K562 (cell line): Measurements from ENCODE around the gene IL33. TPM values are rescaled to one million over a fixed set of nuclear protein-coding genes. Genes with fewer than 3 reads are reported as not detected.

Experiments
- ATAC-seq: fragments of 200-7000 bp; cut with Tn5 transposase; 3 replicates; pipeline ENCODE4 v1.9.1; 2020; ENCODE audit warnings: moderate library complexity
- BruUV-seq: library from RNA; stranded (reverse); fragments of 400-500 nt; replicated peaks from 2 replicates; lab custom pipeline; 2021; lab: Mats Ljungman, UMichigan
- CTCF ChIA-PET: fragments of 300-600 bp; formaldehyde crosslinking; extraction: SDS; loops from one replicate; lab custom pipeline; 2021; ENCODE audit warnings: low intra/inter-chr PET ratio; lab: Yijun Ruan, JAX
- POLR2A ChIA-PET: fragments of 300-600, 350-650 bp; sonication (Branson Sonifier 250); formaldehyde crosslinking; extraction: SDS; loops from one replicate; lab custom pipeline; 2021; ENCODE audit warnings: antibody characterized with exemption, inconsistent platforms; lab: Yijun Ruan, JAX
- DNase-seq, 4 experiments: peaks; one replicate each; pipeline versions ENCODE4 v3.0.0 to v3.0.0-alpha.2; 2011 to 2018; ENCODE audit warnings: low spot score in 3 of 4, mixed read lengths in 3 of 4; ENCODE audit errors: extremely low read depth in 1 of 4
- FAIRE-seq: peaks from 2 replicates; lab custom pipeline; 2011; peaks lifted over from hg19 to GRCh38; lab: Jason Lieb, UNC
- H2AFZ ChIP-seq: 2 replicates; pipeline ENCODE4 v1.6.0; 2011; ENCODE audit warnings: low read depth, low read length, control low read depth, inconsistent platforms
- H3K27ac ChIP-seq: fragments of 200-600 bp; 3 replicates; pipeline ENCODE4 v1.8.0; 2011; ENCODE audit warnings: low read depth, mild to moderate bottlenecking, control low read depth, inconsistent platforms, low read length, moderate library complexity, mixed read lengths; ENCODE audit errors: extremely low read depth
- H3K27me3 ChIP-seq, 2 experiments: fragments of 300-600 bp in 1 of 2; 2 replicates in 1 of 2; 3 replicates in 1 of 2; pipeline versions ENCODE4 v1.6.0 to v1.8.0; 2011; ENCODE audit warnings: inconsistent platforms in 2 of 2, low read length in 2 of 2, mild to moderate bottlenecking in 1 of 2, mixed read lengths in 1 of 2, moderate library complexity in 1 of 2; ENCODE audit not compliant: control insufficient read depth in 2 of 2, insufficient read depth in 2 of 2
- H3K36me3 ChIP-seq: fragments of 300-600 bp; 3 replicates; pipeline ENCODE4 v1.8.0; 2011; ENCODE audit warnings: mild to moderate bottlenecking, low read length, inconsistent platforms; ENCODE audit not compliant: control insufficient read depth, insufficient read depth
- H3K4me1 ChIP-seq, 2 experiments: fragments of 200-600 bp in 1 of 2; replicated peaks in 1 of 2; 2 replicates in 1 of 2; 3 replicates in 1 of 2; pipeline versions ENCODE4 v1.5.1 to v1.8.0; 2011; ENCODE audit warnings: inconsistent platforms in 2 of 2, low read length in 2 of 2, mild to moderate bottlenecking in 1 of 2, mixed read lengths in 1 of 2, moderate library complexity in 1 of 2; ENCODE audit not compliant: control insufficient read depth in 2 of 2, insufficient read depth in 2 of 2
- H3K4me2 ChIP-seq: 2 replicates; pipeline ENCODE4 v1.6.1; 2011; ENCODE audit warnings: low read length, control low read depth, inconsistent platforms, mixed read lengths; ENCODE audit not compliant: insufficient read depth
- H3K4me3 ChIP-seq: fragments of 200-600 bp; sonication (generic), shearing (Covaris generic); 2 replicates; pipeline ENCODE4 v1.5.1; 2016; ENCODE audit warnings: control low read depth, inconsistent platforms
- H3K79me2 ChIP-seq: fragments of 200-600 bp; 3 replicates; pipeline ENCODE4 v1.8.0; 2011; ENCODE audit warnings: low read length, inconsistent platforms; ENCODE audit not compliant: control insufficient read depth, insufficient read depth
- H3K9ac ChIP-seq, 2 experiments: 2 replicates each; pipeline versions ENCODE4 v1.6.0 to v1.6.1; 2011; ENCODE audit warnings: low read depth in 2 of 2, low read length in 2 of 2, control low read depth in 1 of 2, inconsistent platforms in 1 of 2, mild to moderate bottlenecking in 1 of 2, mixed read lengths in 1 of 2; ENCODE audit not compliant: insufficient read depth in 1 of 2
- H3K9me1 ChIP-seq: one replicate; pipeline ENCODE4 v1.6.0; 2011; ENCODE audit warnings: inconsistent platforms, mild to moderate bottlenecking, low read length, moderate library complexity; ENCODE audit not compliant: control insufficient read depth, insufficient read depth
- H3K9me3 ChIP-seq: replicated peaks from 2 replicates; pipeline ENCODE4 v1.5.1; 2011; ENCODE audit warnings: low read depth, low read length, inconsistent platforms; ENCODE audit not compliant: control insufficient read depth, insufficient read depth
- H4K20me1 ChIP-seq: replicated peaks from 2 replicates; pipeline ENCODE4 v1.6.1; 2011; ENCODE audit warnings: low read length, inconsistent platforms, mixed read lengths; ENCODE audit not compliant: control insufficient read depth, insufficient read depth
- C11orf30 ChIP-seq: fragments of 450-650 bp; IDR thresholded peaks from 2 replicates; pipeline ENCODE4 v1.6.1; 2016; ENCODE audit warnings: low read depth, mild to moderate bottlenecking
- GABPA ChIP-seq: fragments of 200-800 bp; sonication (Bioruptor generic); conservative IDR thresholded peaks from 2 replicates; pipeline ENCODE4 v1.6.1; 2016; ENCODE audit warnings: low read depth, missing genetic modification characterization, missing compliant biosample characterization
- MTF1 ChIP-seq: fragments of 250-450 bp; sonication (Bioruptor Pico); IDR thresholded peaks from 2 replicates; pipeline ENCODE4 v1.9.0; 2021; ENCODE audit warnings: moderate library complexity, mild to moderate bottlenecking, inconsistent platforms, borderline replicate concordance
- RBM34 ChIP-seq: fragments of 200-400 bp; formaldehyde crosslinking; IDR thresholded peaks from 2 replicates; pipeline ENCODE4 v1.6.1; 2018; ENCODE audit warnings: low read length, borderline replicate concordance; ENCODE audit not compliant: insufficient read depth
- TGIF2 ChIP-seq: sonication (generic); formaldehyde crosslinking; IDR thresholded peaks from 2 replicates; pipeline ENCODE4 v1.8.1; 2022; ENCODE audit warnings: mild to moderate bottlenecking, missing genetic modification reagents, moderate library complexity
- ZFX ChIP-seq: sonication (generic); formaldehyde crosslinking; IDR thresholded peaks from 2 replicates; pipeline ENCODE4 v1.8.0; 2022; ENCODE audit warnings: mild to moderate bottlenecking, missing genetic modification reagents, moderate library complexity
- ZNF174 ChIP-seq: fragments of 250-450 bp; sonication (Bioruptor Pico); IDR thresholded peaks from 2 replicates; pipeline ENCODE4 v1.4.0; 2020; ENCODE audit warnings: mild to moderate bottlenecking
- ZNF217 ChIP-seq: sonication (generic); formaldehyde crosslinking; IDR thresholded peaks from 2 replicates; pipeline ENCODE4 v1.8.0; 2022; ENCODE audit warnings: mild to moderate bottlenecking, missing genetic modification reagents
- ZNF316 ChIP-seq: fragments of 450-650 bp; IDR thresholded peaks from 2 replicates; pipeline ENCODE4 v1.6.1; 2016
- WGBS: fragments of 100-300 bp; shearing (Covaris generic); methylation state at CpG from one replicate; pipeline ENCODE4 v1.1.6; 2016; ENCODE audit warnings: low coverage, mixed read lengths; ENCODE audit not compliant: insufficient coverage; ENCODE audit errors: missing lambda C conversion rate; 5-methylcytosine and 5-hydroxymethylcytosine counted together
- in situ Hi-C: fragments of 300-500 bp; cut with MboI; formaldehyde crosslinking; loops from 4 replicates; pipeline ENCODE4 v1.15.0; 2018; ENCODE audit warnings: inconsistent platforms, mixed read lengths
- intact Hi-C: fragments of 100-400 bp; cut with micrococcal nuclease; formaldehyde crosslinking; loops from 2 replicates; pipeline ENCODE4 v1.14.2; 2022
- polyA plus RNA-seq, 8 experiments: library from polyadenylated mRNA; depleted of rRNA in 4 of 8; stranded (reverse) in 5 of 8; unstranded in 3 of 8; fragments of >200 nt; fragmentation: Nextera tagmentation in 2 of 8; fragmentation: Illumina TruSeq in 1 of 8; extraction: Ambion mirVana in 2 of 8; extraction: Trizol in 1 of 8; gene quantifications; 2 replicates each; pipeline versions ENCODE4 v1.2.1 to v1.2.3, GENCODE V29; 2011 to 2014; ENCODE audit warnings: inconsistent platforms in 1 of 8, missing spikeins in 1 of 8
- total RNA-seq, 7 experiments: library from RNA; depleted of rRNA in 6 of 7; stranded (reverse); fragments of >200 nt in 6 of 7; fragmentation: Illumina TruSeq in 2 of 7; extraction: Trizol in 2 of 7; gene quantifications; 2 replicates each; pipeline versions ENCODE4 v1.2.1 to v1.2.3, GENCODE V29; 2011 to 2021; ENCODE audit warnings: low replicate concordance in 1 of 7
- TF ChIP-seq, protein P1 (sequence below): fragments of 450-650 bp; IDR thresholded peaks from 2 replicates; pipeline ENCODE4 v1.7.1; 2018; ENCODE audit warnings: mild to moderate bottlenecking, low read depth; ENCODE audit not compliant: partially characterized antibody
- TF ChIP-seq, protein P2 (sequence below): fragments of 450-650 bp; IDR thresholded peaks from 2 replicates; pipeline ENCODE4 v1.6.1; 2017; ENCODE audit warnings: antibody characterized with exemption, mild to moderate bottlenecking

IL33 gene
- total and polyA plus RNA-seq, 9 of the 15 experiments (the other 6 are each of a cell fraction or from before 2014, with no cell fraction given) = not detected

DNA sequence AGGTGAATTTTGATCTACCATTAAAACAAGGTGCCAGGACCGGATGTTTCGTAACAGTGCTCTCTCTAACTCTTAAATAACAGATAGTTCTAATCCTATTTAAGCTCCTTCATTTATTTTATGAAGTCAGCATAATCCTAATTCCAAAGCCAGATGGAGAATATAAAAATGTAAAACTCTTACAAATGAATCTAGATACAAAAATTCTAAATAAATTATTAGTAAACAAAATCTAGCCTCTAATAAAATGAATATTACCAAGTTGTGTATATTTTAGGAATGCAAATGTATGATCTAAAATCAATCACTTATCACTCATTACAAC is 32.4 kb upstream of the IL33 start:
- BruUV-seq = no TSS peak
- Histone ChIP-seq H3K9ac (peak overlapping the region in 1 of 2 experiments; percentile 49; a peak in 1 of 4 replicates), H3K79me2 (no peaks in the 10 kb centered on the region), H3K9me1 (no peaks in the 10 kb centered on the region), H4K20me1 (no peaks in the 10 kb centered on the region), H3K4me3 (peak overlapping the region; percentile 33), H3K36me3 (no peaks in the 10 kb centered on the region)
- in situ Hi-C loops = no loop called here
- ATAC-seq = peak; percentile 50; the same call in 1 of the 3 replicates
- WGBS = 13% methylated on average over 2 of the region's 2 CpGs
- CTCF ChIA-PET = no interaction called here
- no peak for FAIRE-seq
- peak in 1 of 4 experiments; percentile 11 for DNase-seq
- peak; percentile 75 for TF ChIP-seq ZNF316
- TF ChIP-seq C11orf30 = peak; percentile 54; the same call in 1 of the 2 replicates
- no peak for TF ChIP-seq ZNF174 (CRISPR knock-in tag)
- TF ChIP-seq MTF1 (CRISPR knock-in tag) = no peak
- no peak for TF ChIP-seq RBM34
- TF ChIP-seq GABPA = 0 out of 2 replicates have a peak, but pooled peaks have one; percentile 35
- TF ChIP-seq, protein P1, sequence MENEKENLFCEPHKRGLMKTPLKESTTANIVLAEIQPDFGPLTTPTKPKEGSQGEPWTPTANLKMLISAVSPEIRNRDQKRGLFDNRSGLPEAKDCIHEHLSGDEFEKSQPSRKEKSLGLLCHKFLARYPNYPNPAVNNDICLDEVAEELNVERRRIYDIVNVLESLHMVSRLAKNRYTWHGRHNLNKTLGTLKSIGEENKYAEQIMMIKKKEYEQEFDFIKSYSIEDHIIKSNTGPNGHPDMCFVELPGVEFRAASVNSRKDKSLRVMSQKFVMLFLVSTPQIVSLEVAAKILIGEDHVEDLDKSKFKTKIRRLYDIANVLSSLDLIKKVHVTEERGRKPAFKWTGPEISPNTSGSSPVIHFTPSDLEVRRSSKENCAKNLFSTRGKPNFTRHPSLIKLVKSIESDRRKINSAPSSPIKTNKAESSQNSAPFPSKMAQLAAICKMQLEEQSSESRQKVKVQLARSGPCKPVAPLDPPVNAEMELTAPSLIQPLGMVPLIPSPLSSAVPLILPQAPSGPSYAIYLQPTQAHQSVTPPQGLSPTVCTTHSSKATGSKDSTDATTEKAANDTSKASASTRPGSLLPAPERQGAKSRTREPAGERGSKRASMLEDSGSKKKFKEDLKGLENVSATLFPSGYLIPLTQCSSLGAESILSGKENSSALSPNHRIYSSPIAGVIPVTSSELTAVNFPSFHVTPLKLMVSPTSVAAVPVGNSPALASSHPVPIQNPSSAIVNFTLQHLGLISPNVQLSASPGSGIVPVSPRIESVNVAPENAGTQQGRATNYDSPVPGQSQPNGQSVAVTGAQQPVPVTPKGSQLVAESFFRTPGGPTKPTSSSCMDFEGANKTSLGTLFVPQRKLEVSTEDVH = no peak
- no peak for TF ChIP-seq ZFX
- no peak for TF ChIP-seq TGIF2 (CRISPR knock-in tag)
- TF ChIP-seq, protein P2, sequence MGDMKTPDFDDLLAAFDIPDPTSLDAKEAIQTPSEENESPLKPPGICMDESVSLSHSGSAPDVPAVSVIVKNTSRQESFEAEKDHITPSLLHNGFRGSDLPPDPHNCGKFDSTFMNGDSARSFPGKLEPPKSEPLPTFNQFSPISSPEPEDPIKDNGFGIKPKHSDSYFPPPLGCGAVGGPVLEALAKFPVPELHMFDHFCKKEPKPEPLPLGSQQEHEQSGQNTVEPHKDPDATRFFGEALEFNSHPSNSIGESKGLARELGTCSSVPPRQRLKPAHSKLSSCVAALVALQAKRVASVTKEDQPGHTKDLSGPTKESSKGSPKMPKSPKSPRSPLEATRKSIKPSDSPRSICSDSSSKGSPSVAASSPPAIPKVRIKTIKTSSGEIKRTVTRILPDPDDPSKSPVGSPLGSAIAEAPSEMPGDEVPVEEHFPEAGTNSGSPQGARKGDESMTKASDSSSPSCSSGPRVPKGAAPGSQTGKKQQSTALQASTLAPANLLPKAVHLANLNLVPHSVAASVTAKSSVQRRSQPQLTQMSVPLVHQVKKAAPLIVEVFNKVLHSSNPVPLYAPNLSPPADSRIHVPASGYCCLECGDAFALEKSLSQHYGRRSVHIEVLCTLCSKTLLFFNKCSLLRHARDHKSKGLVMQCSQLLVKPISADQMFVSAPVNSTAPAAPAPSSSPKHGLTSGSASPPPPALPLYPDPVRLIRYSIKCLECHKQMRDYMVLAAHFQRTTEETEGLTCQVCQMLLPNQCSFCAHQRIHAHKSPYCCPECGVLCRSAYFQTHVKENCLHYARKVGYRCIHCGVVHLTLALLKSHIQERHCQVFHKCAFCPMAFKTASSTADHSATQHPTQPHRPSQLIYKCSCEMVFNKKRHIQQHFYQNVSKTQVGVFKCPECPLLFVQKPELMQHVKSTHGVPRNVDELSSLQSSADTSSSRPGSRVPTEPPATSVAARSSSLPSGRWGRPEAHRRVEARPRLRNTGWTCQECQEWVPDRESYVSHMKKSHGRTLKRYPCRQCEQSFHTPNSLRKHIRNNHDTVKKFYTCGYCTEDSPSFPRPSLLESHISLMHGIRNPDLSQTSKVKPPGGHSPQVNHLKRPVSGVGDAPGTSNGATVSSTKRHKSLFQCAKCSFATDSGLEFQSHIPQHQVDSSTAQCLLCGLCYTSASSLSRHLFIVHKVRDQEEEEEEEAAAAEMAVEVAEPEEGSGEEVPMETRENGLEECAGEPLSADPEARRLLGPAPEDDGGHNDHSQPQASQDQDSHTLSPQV = no peak
- no peak for TF ChIP-seq ZNF217 (CRISPR knock-in tag)
- TF ChIP-seq, all 486 proteins: peak for 3
- Histone ChIP-seq H3K4me1 (peaks cover 0 to 3% of the 10 kb centered on the region in 2 experiments; a peak in 1 of 5 replicates), H3K27me3 (no peaks in the 10 kb centered on the region), H3K4me2 (peak overlapping the region; percentile 76), H3K9me3 (no peaks in the 10 kb centered on the region), H2AFZ (peak overlapping the region; percentile 90), H3K27ac (peak overlapping the region; percentile 72; the same call in 1 of the 3 replicates)
- POLR2A ChIA-PET = interaction anchor here (0.6 kb wide), 1 partner anchor 17 kb away, joined by 4 read pairs; no protein-coding TSS in a partner anchor
- intact Hi-C loops = no loop called here
